H9 (cell line): Measurements from ENCODE around the gene VWA3A. TPM values are rescaled to one million over a fixed set of nuclear protein-coding genes. Genes with fewer than 3 reads are reported as not detected.

Experiments used
- DNase-seq: peaks from one replicate; pipeline ENCODE4 v3.0.0-alpha.2; 2017
- H2AFZ ChIP-seq: one replicate; pipeline ENCODE4 v1.6.1; 2013; ENCODE audit warnings: mild to moderate bottlenecking, low read length, control low read depth, moderate library complexity
- H2AK5ac ChIP-seq: 2 replicates; pipeline ENCODE4 v1.6.1; 2013; ENCODE audit warnings: low read length, control low read depth, mixed read lengths; ENCODE audit not compliant: insufficient read length
- H2BK120ac ChIP-seq: one replicate; pipeline ENCODE4 v1.6.1; 2013; ENCODE audit warnings: low read depth, mild to moderate bottlenecking, low read length, control low read depth, inconsistent platforms; ENCODE audit not compliant: poor library complexity, severe bottlenecking
- H2BK12ac ChIP-seq: 2 replicates; pipeline ENCODE4 v1.6.1; 2013; ENCODE audit warnings: low read length, control low read depth, mixed read lengths, low read depth; ENCODE audit not compliant: insufficient read length
- H2BK15ac ChIP-seq: 2 replicates; pipeline ENCODE4 v1.6.1; 2013; ENCODE audit warnings: low read depth, low read length, control low read depth
- H2BK20ac ChIP-seq: one replicate; pipeline ENCODE4 v1.6.1; 2013; ENCODE audit warnings: low read depth, mild to moderate bottlenecking, low read length, control low read depth, inconsistent platforms; ENCODE audit not compliant: poor library complexity, severe bottlenecking
- H2BK5ac ChIP-seq: 2 replicates; pipeline ENCODE4 v1.6.1; 2013; ENCODE audit warnings: low read length, control low read depth, mixed read lengths; ENCODE audit not compliant: insufficient read length
- H3K14ac ChIP-seq: 2 replicates; pipeline ENCODE4 v1.6.1; 2013; ENCODE audit warnings: low read length, control low read depth; ENCODE audit not compliant: insufficient read depth
- H3K18ac ChIP-seq: 2 replicates; pipeline ENCODE4 v1.6.1; 2013; ENCODE audit warnings: low read depth, mild to moderate bottlenecking, mixed read lengths, low read length, control low read depth; ENCODE audit not compliant: insufficient read length
- H3K23ac ChIP-seq: 2 replicates; pipeline ENCODE4 v1.6.1; 2013; ENCODE audit warnings: low read length, control low read depth, mixed read lengths, low read depth; ENCODE audit not compliant: insufficient read length
- H3K23me2 ChIP-seq: 2 replicates; pipeline ENCODE4 v1.6.1; 2013; ENCODE audit warnings: low read depth, mild to moderate bottlenecking, mixed read lengths, low read length, control low read depth; ENCODE audit not compliant: insufficient read length, poor library complexity, severe bottlenecking
- H3K27ac ChIP-seq: 2 replicates; pipeline ENCODE4 v1.5.1; 2013; ENCODE audit warnings: low read length, control low read depth, mixed read lengths, low read depth; ENCODE audit not compliant: insufficient read length
- H3K27me3 ChIP-seq: 2 replicates; pipeline ENCODE4 v1.6.1; 2013; ENCODE audit warnings: low read length, control low read depth, inconsistent platforms; ENCODE audit not compliant: insufficient read depth
- H3K4ac ChIP-seq: 2 replicates; pipeline ENCODE4 v1.6.1; 2013; ENCODE audit warnings: low read depth, mild to moderate bottlenecking, control low read depth, inconsistent platforms, low read length, moderate library complexity
- H3K4me1 ChIP-seq: 2 replicates; pipeline ENCODE4 v1.6.1; 2013; ENCODE audit warnings: low read length, control low read depth, inconsistent platforms; ENCODE audit not compliant: insufficient read depth
- H3K4me2 ChIP-seq: 2 replicates; pipeline ENCODE4 v1.6.1; 2013; ENCODE audit warnings: low read length, control low read depth, mixed read lengths; ENCODE audit not compliant: insufficient read length, insufficient read depth
- H3K56ac ChIP-seq: 2 replicates; pipeline ENCODE4 v1.6.1; 2013; ENCODE audit warnings: low read depth, mild to moderate bottlenecking, mixed read lengths, low read length, control low read depth; ENCODE audit not compliant: insufficient read length
- H3K79me1 ChIP-seq: 2 replicates; pipeline ENCODE4 v1.6.1; 2013; ENCODE audit warnings: low read depth, mild to moderate bottlenecking, moderate library complexity, low read length, control low read depth, inconsistent platforms; ENCODE audit not compliant: insufficient read depth, poor library complexity, severe bottlenecking
- H3K79me2 ChIP-seq: 2 replicates; pipeline ENCODE4 v1.6.1; 2013; ENCODE audit warnings: low read length, control low read depth, inconsistent platforms; ENCODE audit not compliant: insufficient read depth
- H3K9ac ChIP-seq: 2 replicates; pipeline ENCODE4 v1.6.1; 2013; ENCODE audit warnings: low read length, control low read depth, mixed read lengths; ENCODE audit not compliant: insufficient read length; ENCODE audit errors: extremely low read depth
- H3K9me3 ChIP-seq: one replicate; pipeline ENCODE4 v1.6.1; 2013; ENCODE audit warnings: low read depth, low read length, inconsistent platforms; ENCODE audit not compliant: control insufficient read depth
- H3T11ph ChIP-seq: one replicate; pipeline ENCODE4 v1.6.1; 2013; ENCODE audit warnings: mild to moderate bottlenecking, low read length, control low read depth, inconsistent platforms
- H4K20me1 ChIP-seq: one replicate; pipeline ENCODE4 v1.6.1; 2013; ENCODE audit not compliant: control insufficient read depth, insufficient read length, insufficient read depth
- H4K5ac ChIP-seq: 2 replicates; pipeline ENCODE4 v1.6.1; 2013; ENCODE audit warnings: low read depth, mild to moderate bottlenecking, mixed read lengths, low read length, control low read depth; ENCODE audit not compliant: insufficient read length
- H4K8ac ChIP-seq: replicated peaks from 2 replicates; pipeline ENCODE4 v1.6.1; 2013; ENCODE audit warnings: low read length, control low read depth, mixed read lengths, low read depth; ENCODE audit not compliant: insufficient read length
- H4K91ac ChIP-seq: 2 replicates; pipeline ENCODE4 v1.6.1; 2013; ENCODE audit warnings: low read depth, mild to moderate bottlenecking, moderate library complexity, mixed read lengths, low read length, control low read depth; ENCODE audit not compliant: insufficient read length
- H3K27ac Mint-ChIP-seq, 3 experiments: 2 replicates in 2 of 3; 3 replicates in 1 of 3; pipeline ENCODE4 v1.8.0; 2020 to 2021; ENCODE audit warnings: mixed read lengths in 3 of 3, mild to moderate bottlenecking in 1 of 3, moderate library complexity in 1 of 3
- H3K27me3 Mint-ChIP-seq: 2 replicates; pipeline ENCODE4 v1.8.0; 2021; ENCODE audit warnings: low read depth, mild to moderate bottlenecking, moderate library complexity, mixed read lengths
- H3K36me3 Mint-ChIP-seq, 3 experiments: 2 replicates in 2 of 3; 3 replicates in 1 of 3; pipeline ENCODE4 v1.8.0; 2020 to 2021; ENCODE audit warnings: low read depth in 3 of 3, mixed read lengths in 3 of 3; ENCODE audit not compliant: insufficient read depth in 1 of 3
- H3K4me1 Mint-ChIP-seq, 2 experiments: 2 replicates each; pipeline ENCODE4 v1.8.0; 2020; ENCODE audit warnings: mixed read lengths in 2 of 2
- H3K4me3 Mint-ChIP-seq, 2 experiments: 2 replicates in 1 of 2; 3 replicates in 1 of 2; pipeline ENCODE4 v1.8.0; 2020 to 2021; ENCODE audit warnings: mild to moderate bottlenecking in 2 of 2, mixed read lengths in 2 of 2, moderate library complexity in 1 of 2
- H3K9me3 Mint-ChIP-seq, 2 experiments: 2 replicates in 1 of 2; 3 replicates in 1 of 2; pipeline ENCODE4 v1.8.0; 2020; ENCODE audit warnings: mild to moderate bottlenecking in 2 of 2, mixed read lengths in 2 of 2, moderate library complexity in 1 of 2
- CTCF ChIP-seq: fragments of 200-600 bp; sonication (generic); conservative IDR thresholded peaks from 3 replicates; pipeline ENCODE4 v1.8.0; 2021; ENCODE audit warnings: antibody characterized with exemption, mild to moderate bottlenecking
- WGBS: extraction: QIAGEN DNeasy Blood & Tissue Kit; methylation state at CpG from one replicate; pipeline ENCODE4 v1.1.7; 2013; ENCODE audit warnings: missing lambda C conversion rate, low lambda C conversion rate, mixed read lengths; ENCODE audit not compliant: insufficient read length; ENCODE audit errors: extremely low coverage; 5-methylcytosine and 5-hydroxymethylcytosine counted together
- total RNA-seq: library from RNA; stranded (reverse); gene quantifications from 2 replicates; pipeline ENCODE4 v1.2.1, GENCODE V29; 2021

The VWA3A gene
- total RNA-seq, 1 experiment from 2014 or later = not detected

GRCh38 chr16:22161999-22162655 lies 69.8 kb downstream of the VWA3A start, which contains the start of gene SDR42E2:
TSS of gene SDR42E2 (plus strand) at chr16:22162506. CDS start at chr16:22165583, 3,077 bp downstream.
- no peak for TF ChIP-seq CTCF
- Histone ChIP-seq H3K79me2 (no peaks in the 10 kb centered on the region), H3T11ph (no peak within 1 kb of the TSS), H3K9ac (no peak within 1 kb of the TSS), H4K20me1 (no peaks in the 10 kb centered on the region), H2BK120ac (no peak within 1 kb of the TSS), H4K91ac (no peak within 1 kb of the TSS), H2BK5ac (no peak within 1 kb of the TSS), H3K79me1 (no peaks in the 10 kb centered on the region), H3K4me2 (peak within 1 kb of the TSS; percentile 40), H2BK20ac (no peak within 1 kb of the TSS), H3K23ac (no peak within 1 kb of the TSS), H3K9me3 (no peaks in the 10 kb centered on the region), H3K23me2 (no peaks in the 10 kb centered on the region), H3K27ac (no peak within 1 kb of the TSS), H4K8ac (no peak within 1 kb of the TSS), H2AFZ (no peak within 1 kb of the TSS), H3K14ac (0 out of 2 replicates have a peak within 1 kb of the TSS, but pooled peaks have one; percentile 71), H2AK5ac (no peak within 1 kb of the TSS), H3K56ac (no peak within 1 kb of the TSS), H3K4me1 (no peaks in the 10 kb centered on the region), H4K5ac (no peak within 1 kb of the TSS), H3K4ac (no peak within 1 kb of the TSS), H3K27me3 (no peaks in the 10 kb centered on the region; the same call in 1 of the 2 replicates), H2BK12ac (no peak within 1 kb of the TSS), H3K18ac (no peak within 1 kb of the TSS), H2BK15ac (no peak within 1 kb of the TSS)
- Mint-ChIP-seq H3K27ac (no peak within 1 kb of the TSS), H3K4me3 (peak within 1 kb of the TSS; percentile 54 to 76), H3K27me3 (peaks cover 59% of the 10 kb centered on the region), H3K4me1 (peaks cover 0 to 2% of the 10 kb centered on the region in 2 experiments; a peak in 1 of 4 replicates), H3K36me3 (peaks cover 0 to 4% (median 0%) of the 10 kb centered on the region in 3 experiments; a peak in 3 of 7 replicates), H3K9me3 (no peaks in the 10 kb centered on the region; a peak in 1 of 5 replicates)
- DNase-seq = peak; percentile 84
- no CpG with 5 or more reads among the region's 40 CpGs for WGBS
